A673 (cell line): ENCODE data around the gene MTHFD1L.

Source experiments
- CTCF ChIP-seq: fragments of 300-800, 200-600 bp; sonication (generic); conservative IDR thresholded peaks from 2 replicates; pipeline ENCODE4 v1.5.1; 2017; ENCODE audit warnings: low read depth, mild to moderate bottlenecking, antibody characterized with exemption, low read length, moderate library complexity, mixed read lengths
- EZH2 ChIP-seq: fragments of 200-600 bp; sonication (generic); IDR thresholded peaks from 2 replicates; pipeline ENCODE4 v1.6.1; 2017; ENCODE audit warnings: borderline replicate concordance, low read depth, mild to moderate bottlenecking, mixed read lengths, antibody characterized with exemption, low read length; ENCODE audit not compliant: poor library complexity, severe bottlenecking

- TF ChIP-seq CTCF (no peak), EZH2 (no peak)
Measured at GRCh38 chr6:150979826-150980350, 114.4 kb downstream of the MTHFD1L start.
